SIG-M5 treated with dmso at 0.1 percent for 504 hours (cell line): ENCODE measurements around the gene GPAM.
"Not testable (repeated sequence)": the region's sequence is repeated elsewhere in the genome, so short reads cannot be mapped to it uniquely, and the experiment has no call there.

Experiments used
- DNase-seq: peaks from one replicate; lab custom pipeline; 2025; ENCODE audit not compliant: unreplicated experiment; lab: John Stamatoyannopoulos, UW

The GPAM gene

GRCh38 chr10:112183329-112184051 lies at the start of gene GPAM:
Gene GPAM (minus strand): TSS chr10:112183765. CDS start chr10:112181784, 1,981 bp downstream.
- DNase-seq, result peak; percentile 74

GRCh38 chr10:112232670-112233069 lies 49.1 kb upstream of the GPAM start:
- no peak for DNase-seq

GRCh38 chr10:112231602-112232400 lies 48.2 kb upstream of the GPAM start:
- no peak for DNase-seq

GRCh38 chr10:112230325-112230988 lies 46.9 kb upstream of the GPAM start:
- DNase-seq, result no peak

GRCh38 chr10:112229901-112230300 lies 46.3 kb upstream of the GPAM start:
- DNase-seq, result no peak

- DNase-seq, result no peak
Observed at GRCh38 chr10:112229096-112229495, 45.5 kb upstream of the GPAM start.

GRCh38 chr10:112228366-112229088 lies 45.0 kb upstream of the GPAM start:
- DNase-seq, result not testable (repeated sequence)

- peak; percentile 47 for DNase-seq
Observed at GRCh38 chr10:112227331-112227987, 43.9 kb upstream of the GPAM start.

GRCh38 chr10:112226439-112227248 lies 43.1 kb upstream of the GPAM start:
- DNase-seq, result no peak

- DNase-seq, result no peak
Observed at GRCh38 chr10:112225771-112226438, 42.3 kb upstream of the GPAM start.

- no peak for DNase-seq
Observed at GRCh38 chr10:112224933-112225529, 41.5 kb upstream of the GPAM start.

- DNase-seq, result no peak
Observed at GRCh38 chr10:112223725-112224124, 40.2 kb upstream of the GPAM start.

- no peak for DNase-seq
Observed at GRCh38 chr10:112222799-112223198, 39.2 kb upstream of the GPAM start.

- DNase-seq, result no peak
Observed at GRCh38 chr10:112221545-112221944, 38.0 kb upstream of the GPAM start.

GRCh38 chr10:112218960-112219359 lies 35.4 kb upstream of the GPAM start:
- no peak for DNase-seq

- DNase-seq, result no peak
Observed at GRCh38 chr10:112218036-112218390, 34.4 kb upstream of the GPAM start.

- DNase-seq, result no peak
Observed at GRCh38 chr10:112217386-112218035, 33.9 kb upstream of the GPAM start.

GRCh38 chr10:112216966-112217365 lies 33.4 kb upstream of the GPAM start:
- DNase-seq, result no peak
